Activated T-cell treated with anti-CD3 and anti-CD28 coated beads, Interleukin-2, amount 50 U/mL, for 72 hours (primary cell): ENCODE results near the gene CSDE1. TPM values are rescaled to one million over a fixed set of nuclear protein-coding genes. Genes with fewer than 3 reads are reported as not detected.
"Not testable (repeated sequence)": the region's sequence is repeated elsewhere in the genome, so short reads cannot be mapped to it uniquely, and the experiment has no call there.

Source experiments
- ATAC-seq, 2 donors: fragments of 150-1000 bp; cut with Tn5 transposase; replicated peaks in 1 of 2; 2 replicates each; pipeline ENCODE4 v1.10.0; 2021; ENCODE audit warnings: moderate library complexity in 2 of 2, mild to moderate bottlenecking in 1 of 2
- DNase-seq, 2 donors: peaks; one replicate each; pipeline ENCODE4 v3.0.0; 2021 to 2022; ENCODE audit warnings: mixed read lengths in 1 of 2
- H3K27ac Mint-ChIP-seq: one replicate; pipeline ENCODE4 v1.8.0; 2022; ENCODE audit warnings: mild to moderate bottlenecking, moderate library complexity, mixed read lengths
- H3K27me3 Mint-ChIP-seq: one replicate; pipeline ENCODE4 v1.8.0; 2022; ENCODE audit warnings: low read depth, mixed read lengths
- H3K36me3 Mint-ChIP-seq, 2 donors: one replicate each; pipeline ENCODE4 v1.8.0; 2022; ENCODE audit warnings: mixed read lengths in 2 of 2, mild to moderate bottlenecking in 1 of 2; ENCODE audit not compliant: insufficient read depth in 2 of 2
- H3K4me1 Mint-ChIP-seq: one replicate; pipeline ENCODE4 v1.8.0; 2022; ENCODE audit warnings: low read depth, mixed read lengths
- H3K4me3 Mint-ChIP-seq, 2 donors: one replicate each; pipeline ENCODE4 v1.8.0; 2022; ENCODE audit warnings: mild to moderate bottlenecking in 2 of 2, mixed read lengths in 2 of 2, moderate library complexity in 2 of 2
- H3K9me3 Mint-ChIP-seq, 2 donors: one replicate each; pipeline ENCODE4 v1.8.0; 2022; ENCODE audit warnings: mixed read lengths in 2 of 2
- total RNA-seq, 2 donors: library from RNA; stranded (reverse); gene quantifications; one replicate each; pipeline ENCODE4 v1.2.3, GENCODE V29; 2022

CSDE1 gene
- total RNA-seq: 100 to 1,000 TPM; 478 to 479 TPM

DNA sequence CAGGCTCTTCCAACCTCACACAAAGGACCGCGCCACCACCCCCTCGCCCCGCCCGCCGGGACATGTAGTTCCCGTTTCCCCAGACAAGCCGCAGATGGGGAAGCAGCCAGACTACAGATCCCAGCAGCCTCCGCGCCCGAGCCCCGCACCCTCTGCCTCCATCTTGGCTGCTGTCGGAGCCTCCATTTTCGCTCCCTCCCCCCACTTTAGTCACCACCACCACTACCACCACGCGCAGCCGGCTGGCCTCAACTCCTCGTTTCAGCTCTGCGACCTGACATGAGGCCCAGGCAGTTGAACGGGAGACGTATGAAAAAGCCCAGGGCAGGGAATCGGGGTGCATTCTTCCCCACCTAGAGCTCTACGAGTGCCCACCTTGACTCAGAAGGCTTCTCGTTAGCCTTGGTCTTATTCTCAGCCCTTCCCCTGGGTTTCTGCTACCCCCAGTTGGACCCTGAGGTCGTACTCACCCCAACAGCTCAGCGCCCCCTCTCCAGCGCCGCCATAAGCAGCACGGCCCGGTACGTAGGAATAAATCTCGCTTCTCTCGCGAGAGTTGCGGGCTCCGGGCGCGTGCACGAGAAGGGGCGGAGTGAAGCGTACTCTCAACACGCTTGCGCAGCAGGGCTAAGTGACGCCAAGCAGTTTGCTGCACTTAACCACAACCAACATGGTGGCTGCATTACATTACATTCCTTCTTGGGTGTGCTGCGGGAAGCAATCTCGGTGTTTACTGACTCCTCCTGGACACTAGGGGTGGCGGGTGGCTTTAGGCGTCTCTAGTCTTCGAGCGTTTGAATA is at the start of gene CSDE1:
Gene CSDE1 (minus strand): TSS at position 530 of the 801 bp plus-strand sequence. CDS start 18,094 bp downstream, outside the sequence.
- DNase-seq: peak; percentile 96 to 97
- peak within 1 kb of the TSS; percentile 98 for H3K27ac Mint-ChIP-seq
- no peaks in the 10 kb centered on the region for H3K27me3 Mint-ChIP-seq
- peaks cover 54% of the 10 kb centered on the region for H3K4me1 Mint-ChIP-seq
- H3K9me3 Mint-ChIP-seq: peaks cover 0 to 2% of the 10 kb centered on the region in 2 donors
- peak; percentile 83 to 86 for ATAC-seq
- H3K4me3 Mint-ChIP-seq: peak within 1 kb of the TSS; percentile 98 to 99
- peaks cover 7% of the 10 kb centered on the region in 2 donors for H3K36me3 Mint-ChIP-seq

DNA sequence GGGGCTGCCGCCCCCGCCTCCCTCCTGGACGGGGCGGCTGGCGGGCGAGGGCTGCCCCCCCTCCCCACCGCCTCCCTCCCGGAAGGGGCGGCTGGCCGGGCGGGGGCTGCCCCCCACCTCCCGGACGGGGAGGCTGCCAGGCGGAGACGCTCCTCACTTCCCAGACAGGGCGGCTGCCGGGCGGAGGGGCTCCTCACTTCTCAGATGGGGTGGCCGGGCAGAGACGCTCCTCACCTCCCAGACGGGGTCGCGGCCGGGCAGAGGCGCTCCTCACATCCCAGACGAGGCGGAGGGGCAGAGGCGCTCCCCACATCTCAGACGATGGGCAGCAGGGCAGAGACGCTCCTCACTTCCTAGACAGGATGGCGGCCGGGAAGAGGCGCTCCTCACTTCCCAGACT is 46.7 kb upstream of the CSDE1 start:
- not testable (repeated sequence) for H3K27ac Mint-ChIP-seq, H3K36me3 Mint-ChIP-seq

DNA sequence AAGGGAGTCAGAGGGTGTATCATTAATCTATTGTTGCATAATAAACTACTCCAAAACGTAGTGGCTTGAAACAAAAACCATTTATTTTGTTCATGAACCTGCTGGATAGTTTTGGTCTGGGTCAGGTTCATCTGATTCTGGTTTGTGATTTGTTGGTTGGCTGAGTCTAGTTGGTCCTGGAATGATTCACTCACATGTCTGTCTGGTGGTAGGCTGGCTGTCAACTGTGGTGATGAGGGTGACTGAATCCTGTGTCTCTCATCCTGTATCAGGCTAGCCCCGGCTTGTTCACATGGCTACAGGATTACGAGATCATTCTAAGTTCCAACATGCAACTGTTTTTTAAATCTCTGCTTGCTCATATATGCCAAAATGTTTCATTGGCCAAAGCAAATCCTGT is 45.2 kb upstream of the CSDE1 start:
- ATAC-seq: peak; percentile 56 to 59
- Mint-ChIP-seq H3K27me3 (peaks cover 6% of the 10 kb centered on the region), H3K36me3 (no peaks in the 10 kb centered on the region), H3K4me3 (no peak overlapping the region), H3K4me1 (no peaks in the 10 kb centered on the region), H3K27ac (no peak overlapping the region), H3K9me3 (no peaks in the 10 kb centered on the region)
- no peak for DNase-seq

More for the DNA sequence above, 46.7 kb upstream of the CSDE1 start:
- DNase-seq, H3K27me3 Mint-ChIP-seq, ATAC-seq, H3K4me1 Mint-ChIP-seq, H3K9me3 Mint-ChIP-seq, H3K4me3 Mint-ChIP-seq: not testable (repeated sequence)

DNA sequence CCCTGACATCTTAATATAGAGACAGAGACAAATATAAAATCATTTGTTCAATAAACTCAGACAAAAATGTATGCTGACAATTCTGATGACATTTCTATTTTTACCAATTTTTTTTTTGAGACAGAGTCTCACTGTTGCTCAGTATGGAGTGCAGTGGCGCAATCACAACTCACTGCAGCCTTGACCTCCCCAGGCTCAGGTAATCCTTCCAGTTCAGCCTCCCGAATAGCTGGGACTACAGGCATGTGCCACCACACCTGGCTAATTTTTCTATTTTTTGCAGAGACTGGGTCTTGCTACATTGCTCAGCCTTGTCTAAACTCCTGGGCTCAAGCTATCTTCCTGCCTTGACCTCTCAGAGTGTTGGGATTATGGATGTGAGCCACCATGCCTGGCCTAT is 36.3 kb upstream of the CSDE1 start:
- Mint-ChIP-seq H3K4me1 (no peaks in the 10 kb centered on the region), H3K36me3 (peaks cover 0 to 2% of the 10 kb centered on the region in 2 donors), H3K27ac (no peak overlapping the region), H3K9me3 (no peaks in the 10 kb centered on the region), H3K4me3 (no peak overlapping the region), H3K27me3 (peaks cover 52% of the 10 kb centered on the region)
- ATAC-seq (no peak), DNase-seq (no peak)

DNA sequence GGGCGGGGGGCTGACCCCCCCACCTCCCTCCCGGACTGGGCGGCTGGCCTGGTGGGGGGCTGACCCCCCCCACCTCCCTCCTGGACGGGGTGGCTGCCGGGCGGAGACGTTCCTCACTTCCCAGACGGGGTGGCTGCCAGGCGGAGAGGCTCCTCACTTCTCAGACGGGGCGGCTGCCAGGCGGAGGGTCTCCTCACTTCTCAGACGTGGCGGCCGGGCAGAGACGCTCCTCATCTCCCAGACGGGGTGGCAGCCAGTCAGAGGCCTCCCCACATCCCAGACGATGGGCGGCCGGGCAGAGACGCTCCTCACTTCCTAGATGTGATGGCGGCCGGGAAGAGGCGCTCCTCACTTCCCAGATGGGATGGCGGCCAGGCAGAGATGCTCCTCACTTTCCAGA is 32.8 kb upstream of the CSDE1 start:
- H3K27ac Mint-ChIP-seq: not testable (repeated sequence)

DNA sequence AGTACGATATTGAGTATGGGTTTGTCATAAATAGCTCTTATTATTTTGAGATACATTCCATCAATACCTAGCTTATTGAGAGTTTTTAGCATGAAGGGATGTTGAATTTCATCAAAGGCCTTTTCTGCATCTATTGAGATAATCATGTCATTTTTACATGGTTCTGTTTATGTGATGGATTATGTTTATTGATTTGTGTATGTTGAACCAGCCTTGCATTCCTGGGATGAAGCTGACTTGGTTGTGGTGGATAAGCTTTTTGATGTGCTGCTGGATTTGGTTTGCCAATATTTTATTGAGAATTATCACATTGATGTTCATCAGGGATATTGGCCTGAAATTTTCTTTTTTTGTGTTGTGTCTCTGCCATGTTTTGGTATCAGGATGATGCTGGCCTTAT is 28.7 kb upstream of the CSDE1 start:
- DNase-seq, ATAC-seq, H3K27ac Mint-ChIP-seq, H3K27me3 Mint-ChIP-seq, H3K4me3 Mint-ChIP-seq, H3K36me3 Mint-ChIP-seq, H3K4me1 Mint-ChIP-seq: not testable (repeated sequence)
- H3K9me3 Mint-ChIP-seq: peaks cover 10 to 13% of the 10 kb centered on the region in 2 donors

More for the DNA sequence above, 32.8 kb upstream of the CSDE1 start:
- DNase-seq, H3K4me1 Mint-ChIP-seq, ATAC-seq, H3K36me3 Mint-ChIP-seq, H3K4me3 Mint-ChIP-seq: not testable (repeated sequence)
- Mint-ChIP-seq H3K27me3 (peaks cover 30% of the 10 kb centered on the region), H3K9me3 (peaks cover 10 to 13% of the 10 kb centered on the region in 2 donors)

DNA sequence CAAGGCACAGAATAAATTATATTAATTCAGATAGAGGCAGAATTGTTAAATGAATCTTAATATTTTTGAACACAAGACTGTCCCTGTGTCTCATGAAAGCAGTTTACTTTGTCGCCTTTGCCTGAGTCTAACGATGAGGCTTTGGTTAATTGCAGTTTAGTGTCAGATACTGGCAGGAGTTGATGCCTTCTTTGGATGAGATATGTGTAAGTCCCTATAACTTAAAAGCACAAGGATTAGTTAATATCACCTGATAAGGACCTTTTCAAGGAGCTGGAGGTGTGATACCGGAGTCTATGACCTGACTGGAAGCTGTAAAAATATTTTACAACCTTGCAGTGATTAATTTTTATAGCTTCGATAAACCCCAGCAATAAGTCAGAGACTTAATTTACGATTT is 24.7 kb upstream of the CSDE1 start:
- Mint-ChIP-seq H3K36me3 (peaks cover 11 to 16% of the 10 kb centered on the region in 2 donors), H3K27me3 (peaks cover 4% of the 10 kb centered on the region), H3K27ac (no peak overlapping the region), H3K9me3 (peaks cover 8 to 14% of the 10 kb centered on the region in 2 donors), H3K4me3 (no peak overlapping the region), H3K4me1 (peaks cover 28% of the 10 kb centered on the region)
- ATAC-seq (no peak), DNase-seq (no peak)

DNA sequence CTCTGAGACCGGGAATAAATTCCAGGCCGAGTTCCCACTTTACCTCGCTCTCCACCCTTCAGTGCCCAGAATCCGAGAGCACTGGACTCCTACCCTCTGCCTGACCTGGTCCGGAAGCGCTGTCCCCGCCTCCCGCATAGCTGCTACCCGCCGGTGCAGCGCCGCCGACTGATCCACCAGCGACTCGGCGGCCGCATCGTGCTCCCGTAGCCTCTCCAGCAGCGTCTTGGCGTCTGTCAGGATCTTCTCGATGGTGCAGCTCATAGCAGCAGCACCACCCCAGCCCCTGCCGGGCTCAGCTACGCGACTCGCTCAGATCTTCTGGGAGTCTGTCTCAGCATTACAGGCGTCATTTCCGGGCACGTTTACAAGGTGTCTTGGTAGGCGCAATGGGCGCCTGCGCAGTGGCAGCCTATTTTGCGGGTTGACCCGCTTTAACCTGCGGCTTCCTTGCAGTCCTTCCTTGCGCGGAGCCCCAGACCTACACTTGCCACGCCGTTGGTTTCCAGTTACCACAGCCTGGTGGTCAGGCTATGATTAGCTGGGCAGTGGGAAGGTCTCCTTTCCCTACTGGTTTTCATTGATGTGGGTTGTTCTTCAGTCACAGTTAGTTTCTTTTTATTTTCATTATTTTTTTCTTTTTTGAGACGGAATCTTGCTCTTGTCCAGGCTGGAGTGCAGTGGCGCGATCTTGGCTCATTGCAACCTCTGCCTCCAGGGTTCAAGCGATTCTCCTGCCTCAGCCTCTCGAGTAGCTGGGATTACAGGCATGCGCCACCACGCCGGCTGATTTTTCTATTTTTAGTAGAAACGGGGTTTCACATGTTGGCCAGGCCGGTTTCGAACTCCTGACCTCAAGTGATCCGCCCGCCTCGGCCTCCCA is 22.8 kb upstream of the CSDE1 start, which contains the start of gene SIKE1:
Gene SIKE1 (minus strand): TSS at position 342 of the 883 bp plus-strand sequence. CDS start 78 bp downstream, at position 264.
- ATAC-seq (peak; percentile 98 to 99), DNase-seq (peak; percentile 95)
- Mint-ChIP-seq H3K27me3 (no peaks in the 10 kb centered on the region), H3K4me3 (peak within 1 kb of the TSS; percentile 95 to 100), H3K9me3 (peaks cover 0 to 2% of the 10 kb centered on the region in 2 donors), H3K27ac (peak within 1 kb of the TSS; percentile 99), H3K4me1 (peaks cover 28% of the 10 kb centered on the region), H3K36me3 (peaks cover 6 to 18% of the 10 kb centered on the region in 2 donors)

DNA sequence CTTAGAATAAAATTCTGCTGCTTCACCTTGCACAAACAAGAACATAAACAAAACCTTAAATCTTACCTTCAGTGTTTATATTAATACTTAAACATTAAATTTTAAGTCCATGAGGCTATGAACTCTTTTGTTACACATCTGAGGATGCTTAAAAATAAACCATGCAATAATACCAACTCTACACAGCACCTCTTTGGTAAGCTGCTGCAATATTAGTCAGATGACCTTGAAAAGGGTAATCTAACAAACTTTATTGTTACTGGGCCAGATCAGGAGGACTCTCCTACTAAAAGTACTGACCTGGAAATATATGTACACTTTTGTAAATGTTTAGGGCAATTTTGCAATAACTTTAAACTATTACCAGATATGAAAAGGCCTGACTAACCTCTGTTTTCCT is 21.9 kb upstream of the CSDE1 start:
- Mint-ChIP-seq H3K36me3 (peaks cover 6 to 18% of the 10 kb centered on the region in 2 donors), H3K27ac (peak overlapping the region; percentile 99), H3K9me3 (peaks cover 0 to 2% of the 10 kb centered on the region in 2 donors), H3K27me3 (no peaks in the 10 kb centered on the region), H3K4me1 (peaks cover 28% of the 10 kb centered on the region), H3K4me3 (peak overlapping the region; percentile 95 to 100)
- ATAC-seq (no peak), DNase-seq (no peak)

DNA sequence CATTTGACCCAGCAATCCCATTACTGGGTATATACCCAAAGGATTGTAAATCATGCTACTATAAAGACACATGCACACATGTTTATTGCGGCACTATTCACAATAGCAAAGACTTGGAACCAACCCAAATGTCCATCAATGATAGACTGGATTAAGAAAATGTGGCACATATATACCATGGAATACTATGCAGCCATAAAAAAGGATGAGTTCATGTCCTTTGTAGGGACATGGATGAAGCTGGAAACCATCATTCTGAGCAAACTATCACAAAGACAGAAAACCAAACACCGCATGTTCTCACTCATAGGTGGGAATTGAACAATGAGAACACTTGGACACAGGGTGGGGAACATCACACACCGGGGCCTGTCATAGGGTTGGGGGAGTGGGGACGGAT is 18.9 kb upstream of the CSDE1 start:
- peaks cover 28% of the 10 kb centered on the region for H3K4me1 Mint-ChIP-seq

DNA sequence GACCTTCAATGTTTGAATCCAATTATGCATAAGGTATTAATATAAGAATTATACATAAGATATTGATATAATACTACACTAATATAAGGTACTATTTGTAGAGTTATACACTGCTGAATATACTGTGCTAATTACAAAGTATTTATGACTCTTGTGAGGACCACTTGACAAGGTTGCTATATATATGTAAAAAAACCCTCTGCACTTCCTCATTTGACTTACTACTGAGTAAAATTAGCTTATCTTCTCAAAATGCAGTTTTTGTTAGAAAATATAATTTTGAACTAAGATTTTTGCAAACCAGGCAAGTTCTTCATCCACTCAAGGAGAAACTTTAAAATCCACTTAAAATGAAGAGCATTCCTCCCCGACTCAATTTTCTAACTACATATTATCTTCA is 14.2 kb upstream of the CSDE1 start:
- H3K4me1 Mint-ChIP-seq: no peaks in the 10 kb centered on the region
- H3K36me3 Mint-ChIP-seq: peaks cover 2 to 13% of the 10 kb centered on the region in 2 donors
- H3K27ac Mint-ChIP-seq: no peak overlapping the region
- H3K4me3 Mint-ChIP-seq: no peak overlapping the region
- H3K9me3 Mint-ChIP-seq: no peaks in the 10 kb centered on the region
- no peaks in the 10 kb centered on the region for H3K27me3 Mint-ChIP-seq
- DNase-seq (no peak), ATAC-seq (no peak)

More for the DNA sequence above, 18.9 kb upstream of the CSDE1 start:
- not testable (repeated sequence) for H3K4me3 Mint-ChIP-seq, DNase-seq, H3K9me3 Mint-ChIP-seq, H3K27me3 Mint-ChIP-seq, H3K27ac Mint-ChIP-seq, ATAC-seq
- peaks cover 6 to 26% of the 10 kb centered on the region in 2 donors for H3K36me3 Mint-ChIP-seq

DNA sequence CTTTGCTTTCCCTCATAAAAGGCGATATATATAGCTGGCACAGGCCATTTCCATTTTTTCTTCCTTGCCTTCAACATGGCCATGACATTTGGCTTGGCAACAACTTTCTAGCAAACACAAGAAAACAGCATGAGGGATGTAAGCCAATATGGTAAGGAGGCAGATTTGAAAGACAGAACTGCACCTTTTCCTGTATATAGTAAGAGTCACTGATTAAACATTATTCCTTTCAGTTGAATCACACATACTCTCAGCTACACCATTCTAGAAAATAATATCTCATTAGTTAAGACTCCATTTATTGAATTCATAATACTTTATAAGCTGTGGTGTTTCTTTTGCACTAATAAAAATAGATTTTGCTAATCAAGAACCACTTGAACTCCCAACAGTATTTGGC is 13.2 kb upstream of the CSDE1 start:
- no peaks in the 10 kb centered on the region for H3K27me3 Mint-ChIP-seq
- H3K36me3 Mint-ChIP-seq: peaks cover 2 to 8% of the 10 kb centered on the region in 2 donors
- H3K4me3 Mint-ChIP-seq: no peak overlapping the region
- no peak for ATAC-seq
- no peaks in the 10 kb centered on the region for H3K4me1 Mint-ChIP-seq
- no peaks in the 10 kb centered on the region for H3K9me3 Mint-ChIP-seq
- H3K27ac Mint-ChIP-seq: no peak overlapping the region
- DNase-seq: no peak

DNA sequence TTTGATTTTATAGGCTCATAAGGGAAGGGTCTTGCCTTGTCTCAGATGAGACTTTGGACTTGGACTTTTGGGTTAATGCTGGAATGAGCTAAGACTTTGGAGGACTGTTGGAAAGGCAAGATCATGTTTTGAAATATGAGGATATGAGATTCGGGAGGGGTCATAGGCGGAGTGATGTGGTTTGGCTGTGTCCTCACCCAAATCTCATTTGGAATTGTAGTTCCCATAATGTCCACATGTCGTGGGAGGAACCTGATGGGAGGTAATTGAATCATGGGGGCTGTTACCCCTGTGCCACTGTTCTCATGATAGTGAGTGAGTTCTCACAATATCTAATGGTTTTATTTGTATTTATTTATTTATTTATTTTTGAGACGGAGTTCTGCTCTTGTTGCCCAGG is 6.9 kb upstream of the CSDE1 start:
- Mint-ChIP-seq H3K4me3 (no peak overlapping the region), H3K4me1 (no peaks in the 10 kb centered on the region), H3K9me3 (peaks cover 0 to 4% of the 10 kb centered on the region in 2 donors), H3K27me3 (no peaks in the 10 kb centered on the region), H3K27ac (no peak overlapping the region), H3K36me3 (peaks cover 3 to 7% of the 10 kb centered on the region in 2 donors)
- ATAC-seq (no peak), DNase-seq (no peak)
